ENCODE data around the gene NEXN. TPM values are rescaled to one million over a fixed set of nuclear protein-coding genes. Genes with fewer than 3 reads are reported as not detected.

The NEXN gene
- total RNA-seq, 1 donor from 2014 or later = 0.73 TPM

DNA sequence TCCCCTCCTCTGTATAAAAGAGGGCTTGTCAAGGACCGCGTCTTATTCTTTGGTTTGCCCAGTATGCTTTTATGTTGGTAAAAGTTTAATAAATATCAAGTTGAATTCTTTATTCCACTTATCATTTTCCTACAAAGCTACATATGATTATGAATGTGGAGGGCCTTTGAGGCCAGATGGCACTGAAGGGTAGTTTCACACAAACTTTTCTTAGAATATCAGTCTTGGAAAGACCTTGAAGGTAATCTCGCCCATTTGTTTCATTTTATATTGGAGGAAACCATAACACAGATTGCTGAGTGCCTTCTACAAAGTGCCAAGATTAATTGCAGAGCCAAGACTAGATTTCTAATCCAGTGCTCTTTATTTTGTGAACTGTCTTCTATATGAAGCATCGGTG is 96.2 kb downstream of the NEXN start:
- no peak for DNase-seq
- Mint-ChIP-seq H3K9me3 (no peaks in the 10 kb centered on the region), H3K4me3 (no peak overlapping the region), H3K4me1 (peaks cover 12% of the 10 kb centered on the region), H3K27me3 (no peaks in the 10 kb centered on the region), H3K27ac (no peak overlapping the region), H3K36me3 (ENCODE audit: low read depth) (peaks cover 24% of the 10 kb centered on the region)
- ATAC-seq (ENCODE audit: low read depth) = no peak
- no peak for TF ChIP-seq CTCF (IDR thresholded peaks at IDR 0.05)
- ChIA-PET POLR2A (interaction anchor here (1.2 kb wide), 1 partner anchor 20 kb away, joined by 3 read pairs; no protein-coding TSS in a partner anchor), CTCF (no interaction called here)
- intact Hi-C loops (cut with micrococcal nuclease) = no loop called here

- intact Hi-C loops (cut with micrococcal nuclease) = no loop called here
- DNase-seq = no peak
- H3K9me3 Mint-ChIP-seq = no peaks in the 10 kb centered on the region
- peaks cover 2% of the 10 kb centered on the region for H3K4me1 Mint-ChIP-seq
- no peak overlapping the region for H3K27ac Mint-ChIP-seq
- ChIA-PET CTCF (no interaction called here), POLR2A (interaction anchor here (0.7 to 1.5 kb wide), 2 partner anchors 8 to 23 kb away, joined by 4 to 7 read pairs; partner anchors contain the start of gene FUBP1)
- no peak for TF ChIP-seq CTCF (IDR thresholded peaks at IDR 0.05)
- H3K27me3 Mint-ChIP-seq = no peaks in the 10 kb centered on the region
- no peak for ATAC-seq (ENCODE audit: low read depth)
- H3K36me3 Mint-ChIP-seq (ENCODE audit: low read depth) = peaks cover 25% of the 10 kb centered on the region
- no peak overlapping the region for H3K4me3 Mint-ChIP-seq
Measured at GRCh38 chr1:77986810-77987209, 98.4 kb downstream of the NEXN start.

GRCh38 chr1:77987919-77988318 is 99.5 kb downstream of the NEXN start:
- no peak for DNase-seq
- Mint-ChIP-seq H3K4me1 (peaks cover 2% of the 10 kb centered on the region), H3K4me3 (no peak overlapping the region), H3K27ac (no peak overlapping the region), H3K27me3 (no peaks in the 10 kb centered on the region), H3K36me3 (ENCODE audit: low read depth) (peaks cover 23% of the 10 kb centered on the region), H3K9me3 (no peaks in the 10 kb centered on the region)
- ATAC-seq (ENCODE audit: low read depth) = no peak
- CTCF ChIA-PET = no interaction called here
- TF ChIP-seq CTCF (IDR thresholded peaks at IDR 0.05) = no peak
- POLR2A ChIA-PET = interaction anchor here (0.7 kb wide), 1 partner anchor 9 kb away, joined by 4 read pairs; the partner anchor contains the start of gene FUBP1
- intact Hi-C loops (cut with micrococcal nuclease) = no loop called here

- Mint-ChIP-seq H3K36me3 (ENCODE audit: low read depth) (peaks cover 17% of the 10 kb centered on the region), H3K9me3 (no peaks in the 10 kb centered on the region), H3K4me1 (peaks cover 2% of the 10 kb centered on the region), H3K4me3 (no peak overlapping the region), H3K27ac (no peak overlapping the region), H3K27me3 (no peaks in the 10 kb centered on the region)
- ChIA-PET CTCF (no interaction called here), POLR2A (interaction anchor here (2.2 to 2.4 kb wide), 2 partner anchors 11 to 14 kb away, joined by 7 to 14 read pairs; partner anchors contain the start of genes DNAJB4 and FUBP1)
- intact Hi-C loops (cut with micrococcal nuclease) = no loop called here
- DNase-seq (no peak), ATAC-seq (ENCODE audit: low read depth) (no peak)
- no peak for TF ChIP-seq CTCF (IDR thresholded peaks at IDR 0.05)
Measured at GRCh38 chr1:77989744-77990143, 101.3 kb downstream of the NEXN start.

DNA sequence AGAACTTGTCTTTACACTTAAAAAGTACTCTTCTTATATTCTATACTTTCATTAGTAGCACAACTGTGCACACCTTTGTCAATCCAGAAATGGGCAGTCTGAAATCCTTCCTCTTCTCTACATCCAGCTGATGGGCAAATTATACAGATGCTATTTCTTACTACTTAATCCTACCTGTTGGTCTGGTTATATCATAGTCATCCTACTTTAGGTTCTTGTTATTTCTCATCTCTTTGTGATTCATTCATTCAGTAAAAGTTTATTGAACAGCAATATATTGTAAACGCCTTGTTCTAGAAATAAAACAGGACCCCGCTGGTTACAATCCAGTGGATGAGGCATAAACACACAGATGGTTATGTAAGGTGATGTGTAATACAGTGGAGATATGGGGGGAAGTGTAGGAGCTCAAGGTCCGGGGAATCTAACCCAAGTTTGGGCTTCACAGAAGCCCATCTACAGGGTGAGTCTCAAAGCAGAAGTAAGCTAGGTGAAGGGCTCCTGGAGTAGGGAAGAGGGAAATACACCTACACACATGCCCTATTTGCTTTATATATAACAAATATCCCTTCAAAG is 102.3 kb downstream of the NEXN start:
- intact Hi-C loops (cut with micrococcal nuclease) = loop anchor here (1.0 kb wide), 1 partner anchor 12 kb away; no protein-coding TSS in a partner anchor
- no peak overlapping the region for H3K4me3 Mint-ChIP-seq
- no peaks in the 10 kb centered on the region for H3K27me3 Mint-ChIP-seq
- H3K4me1 Mint-ChIP-seq = peaks cover 2% of the 10 kb centered on the region
- peaks cover 14% of the 10 kb centered on the region for H3K36me3 Mint-ChIP-seq (ENCODE audit: low read depth)
- DNase-seq = no peak
- no peaks in the 10 kb centered on the region for H3K9me3 Mint-ChIP-seq
- POLR2A ChIA-PET = interaction anchor here (2.2 to 2.4 kb wide), 2 partner anchors 12 to 13 kb away, joined by 7 to 14 read pairs; partner anchors contain the start of genes DNAJB4 and FUBP1
- TF ChIP-seq CTCF (IDR thresholded peaks at IDR 0.05) = no peak
- CTCF ChIA-PET = interaction anchor here (0.6 kb wide), 1 partner anchor 11 kb away, joined by 3 read pairs; no protein-coding TSS in a partner anchor
- no peak overlapping the region for H3K27ac Mint-ChIP-seq
- ATAC-seq (ENCODE audit: low read depth) = no peak
